CD4-positive, alpha-beta T cell (primary cell): ENCODE data around the gene PEX11A. TPM values are rescaled to one million over a fixed set of nuclear protein-coding genes. Genes with fewer than 3 reads are reported as not detected.

Experiments
- ATAC-seq: fragments of 200-7000 bp; cut with Tn5 transposase; one replicate; pipeline ENCODE4 v1.10.0; 2022; ENCODE audit warnings: mild to moderate bottlenecking; ENCODE audit not compliant: poor library complexity
- CTCF ChIA-PET: fragments of 350-600 bp; sonication (Branson Sonifier 250); formaldehyde crosslinking; loops from one replicate; lab custom pipeline; 2021; ENCODE audit warnings: antibody characterized with exemption, inconsistent platforms; lab: Charles Lee
- POLR2A ChIA-PET: fragments of 350-600 bp; sonication (Branson Sonifier 250); formaldehyde crosslinking; loops from one replicate; lab custom pipeline; 2021; ENCODE audit warnings: antibody characterized with exemption, inconsistent platforms; lab: Charles Lee
- DNase-seq, 14 experiments: peaks; one replicate each; pipeline ENCODE4 v3.0.0-alpha.2; 2013 to 2020; ENCODE audit warnings: mixed read lengths in 2 of 14
- H3K27ac ChIP-seq, 2 donors: one replicate each; pipeline versions ENCODE4 v1.5.1 to v1.7.0; 2013; ENCODE audit warnings: low read length in 2 of 2, low read depth in 1 of 2, mild to moderate bottlenecking in 1 of 2
- H3K27me3 ChIP-seq, 2 experiments: 1 replicate in 1 of 2; 2 replicates in 1 of 2; pipeline versions ENCODE4 v1.6.1 to v1.7.0; 2013; ENCODE audit warnings: low read length in 2 of 2, control low read depth in 1 of 2, mild to moderate bottlenecking in 1 of 2, moderate library complexity in 1 of 2; ENCODE audit not compliant: insufficient read depth in 2 of 2, control insufficient read depth in 1 of 2
- H3K36me3 ChIP-seq: one replicate; pipeline ENCODE4 v1.6.1; 2013; ENCODE audit warnings: low read length, control low read depth; ENCODE audit not compliant: insufficient read depth
- H3K4me1 ChIP-seq: one replicate; pipeline ENCODE4 v1.6.1; 2013; ENCODE audit warnings: low read length, control low read depth; ENCODE audit not compliant: insufficient read depth
- H3K4me3 ChIP-seq: one replicate; pipeline ENCODE4 v1.5.1; 2013; ENCODE audit warnings: mild to moderate bottlenecking, low read length, moderate library complexity
- H3K9me3 ChIP-seq, 2 experiments: 1 replicate in 1 of 2; 2 replicates in 1 of 2; pipeline versions ENCODE4 v1.6.1 to v1.7.0; 2013; ENCODE audit warnings: low read length in 2 of 2, mild to moderate bottlenecking in 2 of 2, control low read depth in 1 of 2, moderate library complexity in 1 of 2; ENCODE audit not compliant: control insufficient read depth in 1 of 2, insufficient read depth in 1 of 2
- H3K27ac Mint-ChIP-seq: one replicate; pipeline ENCODE4 v1.8.0; 2020; ENCODE audit warnings: mixed read lengths
- H3K27me3 Mint-ChIP-seq: one replicate; pipeline ENCODE4 v1.8.0; 2021; ENCODE audit warnings: mixed read lengths
- H3K36me3 Mint-ChIP-seq: one replicate; pipeline ENCODE4 v1.8.0; 2021; ENCODE audit warnings: low read depth, mixed read lengths
- H3K4me1 Mint-ChIP-seq: one replicate; pipeline ENCODE4 v1.8.0; 2021; ENCODE audit warnings: low read depth, mixed read lengths
- H3K4me3 Mint-ChIP-seq: one replicate; pipeline ENCODE4 v1.8.0; 2020; ENCODE audit warnings: mild to moderate bottlenecking, mixed read lengths
- H3K9me3 Mint-ChIP-seq: one replicate; pipeline ENCODE4 v1.8.0; 2020; ENCODE audit warnings: mixed read lengths
- intact Hi-C, 2 experiments: fragments of 100-400 bp; cut with DNase I in 1 of 2; cut with micrococcal nuclease in 1 of 2; formaldehyde crosslinking; loops; one replicate each; pipeline versions ENCODE4 v1.15.1 to v1.9.0; 2023 to 2025; cut with DNase I, micrococcal nuclease
- total RNA-seq, 174 experiments: library from RNA in 2 of 174; stranded (reverse) in 2 of 174; gene quantifications; one replicate each; pipeline ENCODE4 v1.2.3 and lab custom pipeline; 2021 to 2026
- TF ChIP-seq, protein P1 (sequence below): fragments of 200-600 bp; IDR thresholded peaks from one replicate; pipeline ENCODE4 v1.8.0; 2022; ENCODE audit warnings: antibody characterized with exemption, mild to moderate bottlenecking

Gene PEX11A
- total RNA-seq, 2 experiments from 2014 or later, result 0.22 TPM

DNA sequence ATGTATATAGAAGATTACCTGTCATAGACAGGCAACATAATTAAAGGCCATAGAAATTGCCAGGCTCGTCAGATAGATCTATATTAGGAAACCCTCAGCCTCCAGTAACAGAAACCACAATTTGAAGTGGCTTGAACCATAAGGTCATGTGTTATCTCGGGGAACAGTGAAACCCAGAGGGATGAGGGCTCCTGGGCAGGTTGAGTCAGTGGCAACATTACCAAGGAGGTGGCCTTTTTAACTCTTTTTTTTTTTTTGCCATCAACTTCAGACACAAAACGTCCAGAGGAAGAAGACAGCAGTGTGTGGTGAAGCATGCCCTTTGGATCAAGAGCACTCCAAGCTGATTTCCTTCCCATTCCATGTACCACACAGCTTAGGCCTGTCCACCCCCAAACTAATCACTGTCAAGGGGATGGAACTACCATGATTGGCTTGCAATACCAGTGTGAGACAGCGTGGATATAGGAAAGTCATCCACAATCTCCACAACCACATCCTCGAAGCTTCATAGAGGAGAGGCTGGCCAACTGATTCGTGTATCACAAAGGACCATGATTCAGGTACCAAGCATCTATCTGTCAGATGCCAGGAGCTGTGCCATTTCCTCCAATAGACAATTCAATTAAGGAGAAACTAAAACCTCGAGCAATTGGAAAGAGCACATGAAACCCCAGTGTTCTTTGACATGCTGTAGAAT, 34.3 kb downstream of the PEX11A start:
- POLR2A ChIA-PET, result no interaction called here
- H3K36me3 ChIP-seq, result no peaks in the 10 kb centered on the region
- H3K9me3 ChIP-seq, result peaks cover 0 to 8% of the 10 kb centered on the region in 2 experiments
- Mint-ChIP-seq H3K4me3 (peak overlapping the region; percentile 71), H3K27me3 (peaks cover 81% of the 10 kb centered on the region), H3K27ac (no peak overlapping the region), H3K9me3 (no peaks in the 10 kb centered on the region), H3K4me1 (peaks cover 15% of the 10 kb centered on the region), H3K36me3 (no peaks in the 10 kb centered on the region)
- intact Hi-C loops, result no loop called here
- CTCF ChIA-PET, result no interaction called here
- peaks cover 10% of the 10 kb centered on the region for H3K4me1 ChIP-seq
- ATAC-seq, result no peak
- TF ChIP-seq, protein P1, sequence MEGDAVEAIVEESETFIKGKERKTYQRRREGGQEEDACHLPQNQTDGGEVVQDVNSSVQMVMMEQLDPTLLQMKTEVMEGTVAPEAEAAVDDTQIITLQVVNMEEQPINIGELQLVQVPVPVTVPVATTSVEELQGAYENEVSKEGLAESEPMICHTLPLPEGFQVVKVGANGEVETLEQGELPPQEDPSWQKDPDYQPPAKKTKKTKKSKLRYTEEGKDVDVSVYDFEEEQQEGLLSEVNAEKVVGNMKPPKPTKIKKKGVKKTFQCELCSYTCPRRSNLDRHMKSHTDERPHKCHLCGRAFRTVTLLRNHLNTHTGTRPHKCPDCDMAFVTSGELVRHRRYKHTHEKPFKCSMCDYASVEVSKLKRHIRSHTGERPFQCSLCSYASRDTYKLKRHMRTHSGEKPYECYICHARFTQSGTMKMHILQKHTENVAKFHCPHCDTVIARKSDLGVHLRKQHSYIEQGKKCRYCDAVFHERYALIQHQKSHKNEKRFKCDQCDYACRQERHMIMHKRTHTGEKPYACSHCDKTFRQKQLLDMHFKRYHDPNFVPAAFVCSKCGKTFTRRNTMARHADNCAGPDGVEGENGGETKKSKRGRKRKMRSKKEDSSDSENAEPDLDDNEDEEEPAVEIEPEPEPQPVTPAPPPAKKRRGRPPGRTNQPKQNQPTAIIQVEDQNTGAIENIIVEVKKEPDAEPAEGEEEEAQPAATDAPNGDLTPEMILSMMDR, result no peak
- H3K27ac ChIP-seq, result no peak overlapping the region
- no peak overlapping the region for H3K4me3 ChIP-seq
- DNase-seq, result no peak
- peaks cover 29 to 40% of the 10 kb centered on the region in 2 experiments for H3K27me3 ChIP-seq

DNA sequence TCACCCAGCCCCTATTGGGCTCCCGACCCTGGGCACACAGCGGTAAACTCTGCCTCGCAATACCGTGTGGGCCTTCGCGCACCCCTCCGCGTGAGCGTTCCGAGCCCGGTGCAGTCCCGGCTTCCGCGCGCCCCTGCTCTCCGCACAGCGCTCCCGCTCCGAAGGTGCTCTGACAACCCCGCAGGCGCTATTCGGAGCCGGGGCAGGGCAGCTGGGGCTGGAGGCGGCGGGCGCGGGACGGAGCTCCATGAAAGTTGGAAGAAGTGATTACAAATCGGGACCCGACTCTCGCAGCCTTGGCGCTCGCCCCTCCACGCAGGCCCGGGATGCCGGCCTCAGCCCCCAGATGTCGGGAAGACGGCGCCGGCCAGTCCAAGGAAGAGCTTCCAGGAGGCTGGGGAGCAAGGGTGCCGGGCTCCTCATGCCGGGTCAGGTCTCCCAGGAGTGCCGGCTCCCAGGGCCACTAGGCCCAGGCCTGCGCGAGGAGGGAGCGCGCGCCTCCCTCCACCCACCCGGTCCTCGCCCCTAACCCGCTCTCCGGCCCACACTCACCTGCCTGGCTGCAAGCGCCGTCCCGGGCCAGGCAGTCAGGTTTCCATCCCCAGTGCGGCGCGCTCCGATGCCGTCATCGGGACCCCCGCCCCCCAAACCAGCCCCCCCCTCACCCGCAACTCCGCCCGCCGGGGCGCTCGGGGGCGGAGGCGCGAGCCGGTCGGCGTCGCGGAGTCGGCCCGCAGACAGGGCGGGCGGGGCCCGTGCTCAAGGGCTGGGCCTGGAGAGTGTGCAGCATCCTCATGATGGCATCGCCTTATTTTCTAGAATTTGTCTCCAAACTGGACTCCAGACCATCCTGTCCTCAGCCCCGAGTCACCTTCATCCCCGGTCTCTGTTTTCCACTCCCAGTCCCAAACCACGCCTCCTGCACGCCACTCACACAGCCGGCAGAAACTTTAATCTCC, 35.4 kb downstream of the PEX11A start, which contains the start of gene KIF7:
TSS of gene KIF7 (minus strand) at position 621 of the 959 bp plus-strand sequence. CDS start 2,537 bp downstream, outside the sequence.
- ATAC-seq (no peak), DNase-seq (no peak)
- Mint-ChIP-seq H3K4me3 (peak within 1 kb of the TSS; percentile 71), H3K27ac (no peak within 1 kb of the TSS), H3K27me3 (peaks cover 69% of the 10 kb centered on the region), H3K36me3 (no peaks in the 10 kb centered on the region), H3K4me1 (peaks cover 15% of the 10 kb centered on the region), H3K9me3 (no peaks in the 10 kb centered on the region)
- intact Hi-C loops, result no loop called here
- TF ChIP-seq, protein P1, result no peak
- ChIA-PET CTCF (no interaction called here), POLR2A (no interaction called here)
- H3K9me3 ChIP-seq, result peaks cover 0 to 8% of the 10 kb centered on the region in 2 experiments
- peaks cover 10% of the 10 kb centered on the region for H3K4me1 ChIP-seq
- H3K36me3 ChIP-seq, result no peaks in the 10 kb centered on the region
- peak within 1 kb of the TSS; percentile 26 for H3K4me3 ChIP-seq
- H3K27me3 ChIP-seq, result peaks cover 29 to 36% of the 10 kb centered on the region in 2 experiments
- no peak within 1 kb of the TSS for H3K27ac ChIP-seq

DNA sequence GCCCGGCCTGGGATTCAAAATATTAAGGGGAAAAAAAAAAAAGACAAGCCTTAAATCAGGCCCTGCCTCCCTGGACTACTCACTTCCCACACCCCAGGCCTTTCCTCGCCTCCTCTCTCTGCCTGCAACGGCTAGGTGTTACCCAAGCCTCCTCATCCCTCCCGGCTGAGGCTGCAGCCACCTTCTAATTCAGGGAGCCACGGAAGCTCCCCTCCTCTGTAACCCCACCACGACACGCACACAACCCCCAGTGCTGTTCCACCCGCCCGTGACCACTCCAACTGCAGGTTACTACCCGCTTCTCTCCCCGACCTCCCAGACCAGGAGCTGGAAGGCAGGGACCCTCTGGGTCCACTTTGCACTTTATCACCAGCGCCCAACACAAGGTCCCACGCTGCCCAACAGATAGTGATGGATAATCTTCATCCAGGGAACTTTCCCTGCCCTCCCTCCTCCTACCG, 36.2 kb downstream of the PEX11A start:
- CTCF ChIA-PET, result no interaction called here
- peaks cover 63% of the 10 kb centered on the region for H3K27me3 Mint-ChIP-seq
- peaks cover 29 to 36% of the 10 kb centered on the region in 2 experiments for H3K27me3 ChIP-seq
- no peak overlapping the region for H3K27ac ChIP-seq
- peaks cover 15% of the 10 kb centered on the region for H3K4me1 Mint-ChIP-seq
- H3K36me3 ChIP-seq, result no peaks in the 10 kb centered on the region
- no peak overlapping the region for H3K4me3 ChIP-seq
- TF ChIP-seq, protein P1, result no peak
- peaks cover 10% of the 10 kb centered on the region for H3K4me1 ChIP-seq
- no peak overlapping the region for H3K27ac Mint-ChIP-seq
- intact Hi-C loops, result no loop called here
- DNase-seq (no peak), ATAC-seq (no peak)
- POLR2A ChIA-PET, result no interaction called here
- peaks cover 0 to 9% of the 10 kb centered on the region in 2 experiments for H3K9me3 ChIP-seq
- H3K9me3 Mint-ChIP-seq, result no peaks in the 10 kb centered on the region
- H3K36me3 Mint-ChIP-seq, result no peaks in the 10 kb centered on the region
- H3K4me3 Mint-ChIP-seq, result peak overlapping the region; percentile 35
